Fibroblast of the aortic adventitia (primary cell): ENCODE results near the gene DPH7. TPM values are rescaled to one million over a fixed set of nuclear protein-coding genes. Genes with fewer than 3 reads are reported as not detected.
"Not testable (repeated sequence)": the region's sequence is repeated elsewhere in the genome, so short reads cannot be mapped to it uniquely, and the experiment has no call there.

Source experiments
- DNase-seq: peaks from one replicate; pipeline ENCODE4 v3.0.0-alpha.2; 2010; ENCODE audit warnings: low read depth
- H3K4me3 ChIP-seq: 2 replicates; pipeline ENCODE4 v1.5.1; 2011; ENCODE audit warnings: low read depth, mild to moderate bottlenecking, control low read depth, low read length, moderate library complexity
- total RNA-seq: library from RNA; depleted of rRNA; stranded (reverse); fragments of >200 nt; gene quantifications from 2 replicates; pipeline ENCODE4 v1.2.3, GENCODE V29; 2012; ENCODE audit warnings: low replicate concordance
- TF ChIP-seq, protein P1 (sequence below): IDR thresholded peaks from 2 replicates; pipeline ENCODE4 v1.5.1; 2011; ENCODE audit warnings: mild to moderate bottlenecking, low read length, control low read depth, inconsistent platforms; ENCODE audit not compliant: insufficient read depth

The DPH7 gene
- total RNA-seq, 1 donor, result 16.1 TPM

- H3K4me3 ChIP-seq, result no peak overlapping the region
These were observed 53.8 kb downstream of the DPH7 start for GRCh38 chr9:137524981-137525317.

GRCh38 chr9:137524161-137524980 is 54.4 kb downstream of the DPH7 start:
- no peak for DNase-seq
- no peak overlapping the region for H3K4me3 ChIP-seq
- TF ChIP-seq, protein P1, sequence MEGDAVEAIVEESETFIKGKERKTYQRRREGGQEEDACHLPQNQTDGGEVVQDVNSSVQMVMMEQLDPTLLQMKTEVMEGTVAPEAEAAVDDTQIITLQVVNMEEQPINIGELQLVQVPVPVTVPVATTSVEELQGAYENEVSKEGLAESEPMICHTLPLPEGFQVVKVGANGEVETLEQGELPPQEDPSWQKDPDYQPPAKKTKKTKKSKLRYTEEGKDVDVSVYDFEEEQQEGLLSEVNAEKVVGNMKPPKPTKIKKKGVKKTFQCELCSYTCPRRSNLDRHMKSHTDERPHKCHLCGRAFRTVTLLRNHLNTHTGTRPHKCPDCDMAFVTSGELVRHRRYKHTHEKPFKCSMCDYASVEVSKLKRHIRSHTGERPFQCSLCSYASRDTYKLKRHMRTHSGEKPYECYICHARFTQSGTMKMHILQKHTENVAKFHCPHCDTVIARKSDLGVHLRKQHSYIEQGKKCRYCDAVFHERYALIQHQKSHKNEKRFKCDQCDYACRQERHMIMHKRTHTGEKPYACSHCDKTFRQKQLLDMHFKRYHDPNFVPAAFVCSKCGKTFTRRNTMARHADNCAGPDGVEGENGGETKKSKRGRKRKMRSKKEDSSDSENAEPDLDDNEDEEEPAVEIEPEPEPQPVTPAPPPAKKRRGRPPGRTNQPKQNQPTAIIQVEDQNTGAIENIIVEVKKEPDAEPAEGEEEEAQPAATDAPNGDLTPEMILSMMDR, result no peak

More at GRCh38 chr9:137524981-137525317, 53.8 kb downstream of the DPH7 start:
- no peak for DNase-seq
- TF ChIP-seq, protein P1, result no peak

- no peak for DNase-seq
- no peak overlapping the region for H3K4me3 ChIP-seq
- TF ChIP-seq, protein P1, result no peak
These were observed 55.8 kb downstream of the DPH7 start for GRCh38 chr9:137522746-137523455.

GRCh38 chr9:137521405-137521985 is 57.2 kb downstream of the DPH7 start:
- TF ChIP-seq, protein P1, result no peak
- DNase-seq, result no peak
- H3K4me3 ChIP-seq, result no peak overlapping the region

DNA sequence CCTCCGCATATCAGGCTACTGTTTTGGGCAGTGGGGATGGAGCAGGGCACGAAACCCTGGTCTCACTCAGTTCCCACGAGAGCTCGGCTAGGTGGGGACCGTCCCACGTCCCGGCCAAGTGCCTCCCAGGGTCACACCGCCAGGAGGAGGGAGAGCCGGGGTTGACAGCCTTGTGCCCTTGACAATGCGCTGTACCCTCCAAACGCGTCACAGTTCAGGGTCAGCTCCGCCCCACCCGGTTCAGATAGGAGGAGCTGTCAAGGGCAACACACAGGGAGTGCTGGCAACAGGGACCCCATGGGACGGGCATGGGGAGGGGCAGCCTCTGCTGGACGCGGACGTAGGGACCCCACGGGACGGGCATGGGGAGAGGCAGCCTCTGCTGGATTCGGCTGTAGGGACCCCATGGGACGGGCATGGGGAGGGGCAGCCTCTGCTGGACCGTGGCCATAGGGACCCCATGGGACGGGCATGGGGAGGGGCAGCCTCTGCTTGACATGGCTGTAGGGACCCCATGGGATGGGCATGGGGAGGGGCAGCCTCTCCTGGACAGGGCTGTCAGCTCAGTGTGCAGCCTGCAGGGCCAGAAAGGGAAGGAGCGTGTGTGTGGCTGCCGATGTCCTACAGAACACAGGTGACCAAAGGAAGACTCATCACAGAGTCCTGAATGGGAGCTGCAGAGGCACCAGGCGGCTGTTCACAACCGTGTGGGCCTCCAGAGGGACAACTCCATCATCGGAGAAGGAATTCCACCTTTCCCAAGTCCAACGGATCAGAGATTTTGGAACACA is 57.9 kb downstream of the DPH7 start:
- TF ChIP-seq, protein P1, result no peak
- no peak for DNase-seq
- H3K4me3 ChIP-seq, result no peak overlapping the region

DNA sequence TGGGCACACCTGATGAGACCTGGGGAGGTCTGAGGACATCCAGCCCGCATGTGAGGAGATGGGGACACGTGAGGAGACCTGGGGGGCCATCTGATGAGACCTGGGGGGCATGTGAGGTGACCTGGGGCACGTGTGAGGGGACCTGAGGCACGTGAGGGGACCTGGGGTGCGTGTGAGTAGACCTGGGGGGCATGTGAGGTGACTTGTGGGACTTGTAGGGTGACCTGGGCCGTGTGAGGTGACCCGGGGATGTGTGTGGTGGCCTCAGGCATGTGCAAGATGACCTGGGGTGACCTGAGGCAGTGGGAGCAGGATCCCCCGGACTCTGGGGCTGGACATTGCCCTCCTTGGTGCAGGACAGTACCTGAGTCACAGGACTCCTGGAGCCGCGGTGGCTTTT is 59.2 kb downstream of the DPH7 start:
- TF ChIP-seq, protein P1, result no peak
- no peak overlapping the region for H3K4me3 ChIP-seq
- no peak for DNase-seq

DNA sequence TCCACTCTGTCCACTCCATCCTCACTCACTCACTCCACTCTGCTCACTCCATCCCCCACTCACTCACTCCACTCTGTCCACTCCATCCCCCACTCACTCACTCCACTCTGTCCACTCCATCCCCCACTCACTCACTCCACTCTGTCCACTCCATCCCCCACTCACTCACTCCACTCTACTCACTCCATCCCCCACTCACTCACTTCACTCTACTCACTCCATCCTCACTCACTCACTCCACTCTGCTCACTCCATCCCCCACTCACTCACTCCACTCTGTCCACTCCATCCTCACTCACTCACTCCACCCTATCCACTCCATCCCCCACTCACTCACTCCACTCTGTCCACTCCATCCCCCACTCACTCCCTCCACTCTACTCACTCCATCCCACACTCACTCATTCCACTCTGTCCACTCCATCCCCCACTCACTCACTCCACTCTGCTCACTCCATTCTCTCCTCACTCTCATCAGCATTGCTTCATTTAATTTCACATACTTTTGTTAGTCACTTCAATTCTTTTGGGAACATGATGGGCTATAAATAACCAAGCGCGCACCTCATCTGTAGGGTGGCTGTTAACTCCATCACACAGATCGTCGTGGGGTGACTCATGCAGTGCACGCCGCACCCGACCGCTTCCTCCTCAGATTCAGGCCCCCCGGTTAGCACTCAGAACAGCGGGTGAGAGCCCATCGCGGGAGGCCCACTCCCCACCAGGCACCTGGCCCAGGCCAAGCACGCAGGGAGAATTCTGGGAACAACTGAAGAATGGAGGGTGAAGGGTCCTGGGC is 59.9 kb downstream of the DPH7 start:
- DNase-seq, H3K4me3 ChIP-seq: not testable (repeated sequence)
